Stimulated activated naive CD8-positive, alpha-beta T cell treated with anti-CD3 and anti-CD28 coated beads, Interleukin-15, Interleukin-2, amounts not matched to agents 100 U/mL and 50 U/mL, for 24 hours (primary cell): ENCODE measurements around the gene NCAPD3.

Source experiments
- ATAC-seq: fragments of 150-1000 bp; cut with Tn5 transposase; one replicate; pipeline ENCODE4 v1.10.0; 2021
- DNase-seq: peaks from one replicate; pipeline ENCODE4 v3.0.0; 2021

Gene NCAPD3

GRCh38 chr11:134158023-134158422, 65.7 kb downstream of the NCAPD3 start:
- DNase-seq (no peak), ATAC-seq (no peak)

- ATAC-seq = no peak
- DNase-seq = no peak
Observed at GRCh38 chr11:134157451-134157850, 66.3 kb downstream of the NCAPD3 start.

- no peak for DNase-seq
Observed at GRCh38 chr11:134155946-134156865, 67.6 kb downstream of the NCAPD3 start.

GRCh38 chr11:134155456-134155855, 68.3 kb downstream of the NCAPD3 start:
- ATAC-seq = no peak
- no peak for DNase-seq

More at GRCh38 chr11:134155946-134156865, 67.6 kb downstream of the NCAPD3 start:
- ATAC-seq = no peak

- DNase-seq (no peak), ATAC-seq (no peak)
Observed at GRCh38 chr11:134154441-134154840, 69.3 kb downstream of the NCAPD3 start.

- DNase-seq = no peak
- no peak for ATAC-seq
Observed at GRCh38 chr11:134153147-134153905, 70.4 kb downstream of the NCAPD3 start.

- DNase-seq = no peak
Observed at GRCh38 chr11:134152696-134153095, 71.1 kb downstream of the NCAPD3 start.

DNA sequence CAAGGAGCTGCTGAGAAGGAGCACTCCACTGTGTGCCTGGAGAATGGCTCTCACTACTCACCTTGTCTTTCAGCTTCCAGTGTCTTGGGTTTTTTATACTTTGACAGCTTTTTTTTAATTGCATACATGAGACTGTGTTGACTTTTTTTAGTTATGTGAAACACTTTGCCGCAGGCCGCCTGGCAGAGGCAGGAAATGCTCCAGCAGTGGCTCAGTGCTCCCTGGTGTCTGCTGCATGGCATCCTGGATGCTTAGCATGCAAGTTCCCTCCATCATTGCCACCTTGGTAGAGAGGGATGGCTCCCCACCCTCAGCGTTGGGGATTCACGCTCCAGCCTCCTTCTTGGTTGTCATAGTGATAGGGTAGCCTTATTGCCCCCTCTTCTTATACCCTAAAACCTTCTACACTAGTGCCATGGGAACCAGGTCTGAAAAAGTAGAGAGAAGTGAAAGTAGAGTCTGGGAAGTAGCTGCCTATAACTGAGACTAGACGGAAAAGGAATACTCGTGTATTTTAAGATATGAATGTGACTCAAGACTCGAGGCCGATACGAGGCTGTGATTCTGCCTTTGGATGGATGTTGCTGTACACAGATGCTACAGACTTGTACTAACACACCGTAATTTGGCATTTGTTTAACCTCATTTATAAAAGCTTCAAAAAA, 72.6 kb downstream of the NCAPD3 start:
- ATAC-seq (no peak), DNase-seq (no peak)

More at GRCh38 chr11:134152696-134153095, 71.1 kb downstream of the NCAPD3 start:
- ATAC-seq = no peak

DNA sequence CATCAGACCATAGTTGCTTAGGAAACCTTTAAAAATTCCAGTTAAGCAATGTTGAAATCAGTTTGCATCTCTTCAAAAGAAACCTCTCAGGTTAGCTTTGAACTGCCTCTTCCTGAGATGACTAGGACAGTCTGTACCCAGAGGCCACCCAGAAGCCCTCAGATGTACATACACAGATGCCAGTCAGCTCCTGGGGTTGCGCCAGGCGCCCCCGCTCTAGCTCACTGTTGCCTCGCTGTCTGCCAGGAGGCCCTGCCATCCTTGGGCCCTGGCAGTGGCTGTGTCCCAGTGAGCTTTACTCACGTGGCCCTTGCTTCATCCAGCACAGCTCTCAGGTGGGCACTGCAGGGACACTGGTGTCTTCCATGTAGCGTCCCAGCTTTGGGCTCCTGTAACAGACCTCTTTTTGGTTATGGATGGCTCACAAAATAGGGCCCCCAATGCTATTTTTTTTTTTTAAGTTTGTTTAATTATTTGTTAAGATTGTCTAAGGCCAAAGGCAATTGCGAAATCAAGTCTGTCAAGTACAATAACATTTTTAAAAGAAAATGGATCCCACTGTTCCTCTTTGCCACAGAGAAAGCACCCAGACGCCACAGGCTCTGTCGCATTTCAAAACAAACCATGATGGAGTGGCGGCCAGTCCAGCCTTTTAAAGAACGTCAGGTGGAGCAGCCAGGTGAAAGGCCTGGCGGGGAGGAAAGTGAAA, 73.4 kb downstream of the NCAPD3 start:
- ATAC-seq (peak; percentile 9), DNase-seq (no peak)

GRCh38 chr11:134149371-134149770, 74.4 kb downstream of the NCAPD3 start:
- no peak for DNase-seq
- ATAC-seq = no peak

- DNase-seq (no peak), ATAC-seq (no peak)
Observed at GRCh38 chr11:134146598-134146997, 77.2 kb downstream of the NCAPD3 start.

DNA sequence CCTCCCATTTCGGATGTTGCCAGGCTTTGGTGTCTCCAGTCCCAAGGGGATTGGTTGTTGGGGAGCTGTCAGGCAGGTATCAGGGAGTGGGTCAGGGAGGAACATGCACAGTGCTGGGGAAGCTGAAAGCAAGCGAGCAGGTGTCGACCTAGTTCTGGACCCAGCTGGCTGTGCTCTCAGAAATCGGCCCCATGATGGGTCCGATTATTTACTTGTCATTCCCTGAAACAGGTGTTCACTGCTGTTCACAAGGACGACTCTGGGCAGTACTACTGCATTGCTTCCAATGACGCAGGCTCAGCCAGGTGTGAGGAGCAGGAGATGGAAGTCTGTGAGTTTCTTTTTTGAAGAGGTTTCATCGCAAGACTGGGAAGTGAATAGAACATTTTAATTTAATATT, 78.1 kb downstream of the NCAPD3 start:
- ATAC-seq = no peak
- DNase-seq = no peak

GRCh38 chr11:134144744-134145143, 79.0 kb downstream of the NCAPD3 start:
- ATAC-seq = no peak
- DNase-seq = no peak

DNA sequence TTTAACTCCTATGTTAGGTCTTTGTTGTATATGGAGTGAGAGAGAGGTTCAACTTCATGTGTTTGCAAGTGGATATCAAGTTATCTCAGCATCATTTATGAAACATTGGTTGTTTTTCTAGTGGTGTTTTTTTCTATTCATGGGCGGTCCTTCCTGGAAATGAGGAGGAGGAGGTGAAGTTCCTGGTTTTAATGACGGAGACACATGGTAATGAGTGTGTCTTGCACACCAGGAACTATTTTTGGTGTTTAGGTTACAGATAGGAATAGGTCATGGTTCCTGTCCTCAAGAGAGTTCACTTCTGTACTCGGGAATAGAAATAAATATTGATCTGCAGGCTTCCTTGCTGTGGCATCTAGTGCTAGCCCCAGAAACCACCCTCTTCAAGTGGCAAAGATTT, 80.0 kb downstream of the NCAPD3 start:
- DNase-seq = no peak

GRCh38 chr11:134142536-134142935, 81.2 kb downstream of the NCAPD3 start:
- ATAC-seq = no peak
- DNase-seq = no peak

More for the DNA sequence above, 80.0 kb downstream of the NCAPD3 start:
- ATAC-seq = no peak

DNA sequence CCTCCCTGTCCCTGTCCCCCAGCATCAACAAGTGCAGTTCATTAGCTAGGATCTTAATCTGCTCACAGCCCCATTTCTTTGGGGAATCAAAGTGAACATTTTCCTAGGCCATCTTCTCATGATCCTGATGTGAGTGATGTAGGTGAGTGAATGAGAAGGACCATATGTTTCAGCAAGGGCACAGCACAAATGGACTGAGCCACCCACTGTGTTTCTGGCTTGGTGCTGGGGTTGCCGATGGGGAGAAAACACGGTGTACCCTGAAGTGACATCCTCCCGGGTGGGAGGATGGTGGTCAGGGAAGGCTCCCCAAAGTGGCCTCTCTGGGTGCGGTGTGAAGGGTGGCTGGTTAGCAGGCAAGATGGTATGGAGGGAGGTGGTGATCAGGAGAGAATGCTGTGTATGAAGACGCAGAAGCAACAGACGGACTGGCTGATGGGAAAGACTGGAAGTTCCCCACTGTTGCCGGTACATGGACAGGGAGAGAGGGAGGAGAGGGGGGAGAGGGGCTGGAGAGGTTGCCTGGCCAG, 82.7 kb downstream of the NCAPD3 start:
- no peak for ATAC-seq
- DNase-seq = no peak

DNA sequence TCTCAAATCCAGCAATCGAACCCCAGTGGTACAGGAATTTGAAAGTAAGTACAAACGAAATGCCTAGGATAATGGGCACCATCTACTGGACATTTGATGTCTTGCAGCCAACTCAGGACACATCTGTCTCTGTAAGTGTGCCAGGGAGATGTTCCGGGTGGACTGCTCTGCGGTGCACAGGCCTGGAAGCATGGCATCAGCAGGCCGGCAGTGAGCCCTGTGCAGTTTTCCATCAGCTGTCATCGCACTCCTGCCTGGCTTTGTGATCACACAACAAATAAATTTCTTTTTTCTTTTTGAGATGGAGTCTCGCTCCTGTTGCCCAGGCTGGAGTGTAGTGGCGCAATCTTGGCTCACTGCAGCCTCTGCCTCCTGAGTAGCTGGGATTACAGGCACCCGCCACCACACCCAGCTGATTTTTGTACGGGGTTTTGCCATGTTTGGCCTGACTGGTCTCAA, 83.9 kb downstream of the NCAPD3 start:
- ATAC-seq (peak; percentile 68), DNase-seq (peak; percentile 51)

GRCh38 chr11:134139303-134139872, 84.4 kb downstream of the NCAPD3 start:
- DNase-seq (no peak), ATAC-seq (no peak)

DNA sequence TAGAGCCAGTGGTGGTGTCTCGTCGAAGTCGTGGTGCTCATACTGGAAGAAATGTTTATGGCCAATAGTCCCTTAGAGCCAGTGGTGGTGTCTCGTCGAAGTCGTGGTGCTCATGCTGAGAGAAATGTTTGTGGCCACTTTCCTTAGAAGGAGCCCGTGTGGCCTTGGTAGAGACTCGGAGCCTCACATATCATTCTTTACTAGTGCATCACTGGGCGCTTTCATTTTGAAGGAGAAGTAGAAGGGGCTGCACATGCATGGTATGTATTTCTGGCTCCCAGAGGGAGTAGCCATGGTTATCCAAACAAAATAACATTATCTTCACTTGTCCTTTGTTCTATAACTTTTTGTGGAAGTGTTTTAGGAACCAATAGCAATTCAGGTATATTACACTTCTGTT, 85.4 kb downstream of the NCAPD3 start:
- DNase-seq = no peak
- no peak for ATAC-seq

- ATAC-seq (no peak), DNase-seq (no peak)
Observed at GRCh38 chr11:134134167-134134566, 89.6 kb downstream of the NCAPD3 start.

DNA sequence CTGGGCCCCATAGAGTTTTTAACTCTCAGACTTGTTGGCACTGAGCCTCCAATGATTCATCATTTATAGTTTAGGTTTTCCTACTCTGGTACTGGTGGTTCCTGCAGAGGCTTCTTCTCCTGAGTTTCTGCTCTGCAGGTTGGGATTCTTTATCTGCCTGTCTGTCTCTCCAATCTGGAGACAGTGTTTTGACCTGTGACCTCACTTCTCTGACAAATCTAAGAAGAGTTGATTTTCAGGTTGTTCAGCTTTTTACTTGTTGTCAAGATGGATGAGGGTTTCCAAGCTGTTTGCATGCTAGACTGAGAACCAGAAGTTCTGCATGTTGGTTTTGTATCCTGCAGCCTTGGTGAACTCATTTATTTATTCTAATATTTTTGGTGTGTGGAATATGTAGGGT, 91.0 kb downstream of the NCAPD3 start:
- no peak for ATAC-seq

More for the DNA sequence above, 91.0 kb downstream of the NCAPD3 start:
- no peak for DNase-seq
